ENCODE data around the gene TRIM60.
"Not testable (repeated sequence)": the region's sequence is repeated elsewhere in the genome, so short reads cannot be mapped to it uniquely, and the experiment has no call there.

TRIM60 gene

GRCh38 chr4:165031436-165032211 lies at the start of gene TRIM60:
Gene TRIM60 (plus strand): TSS chr4:165031999. CDS start chr4:165040073, 8,074 bp downstream.
- Mint-ChIP-seq H3K4me1 (no peaks in the 10 kb centered on the region), H3K27ac (no peak within 1 kb of the TSS), H3K4me3 (no peak within 1 kb of the TSS), H3K36me3 (ENCODE audit: low read depth) (no peaks in the 10 kb centered on the region), H3K27me3 (no peaks in the 10 kb centered on the region), H3K9me3 (no peaks in the 10 kb centered on the region)
- DNase-seq = no peak
- no peak for ATAC-seq

- H3K27me3 Mint-ChIP-seq = peaks cover 3% of the 10 kb centered on the region
- H3K4me3 Mint-ChIP-seq = no peak overlapping the region
- no peak for ATAC-seq
- DNase-seq = no peak
- H3K4me1 Mint-ChIP-seq = no peaks in the 10 kb centered on the region
- no peaks in the 10 kb centered on the region for H3K9me3 Mint-ChIP-seq
- H3K36me3 Mint-ChIP-seq (ENCODE audit: low read depth) = no peaks in the 10 kb centered on the region
- H3K27ac Mint-ChIP-seq = no peak overlapping the region
Observed at GRCh38 chr4:164989471-164989870, 42.3 kb upstream of the TRIM60 start.

GRCh38 chr4:164990786-164991185 lies 41.0 kb upstream of the TRIM60 start:
- H3K36me3 Mint-ChIP-seq (ENCODE audit: low read depth); H3K27ac Mint-ChIP-seq; DNase-seq; H3K4me3 Mint-ChIP-seq; H3K27me3 Mint-ChIP-seq; ATAC-seq; H3K9me3 Mint-ChIP-seq; H3K4me1 Mint-ChIP-seq: not testable (repeated sequence)

GRCh38 chr4:164996123-164996522 lies 35.7 kb upstream of the TRIM60 start:
- not testable (repeated sequence) for H3K36me3 Mint-ChIP-seq (ENCODE audit: low read depth); H3K4me1 Mint-ChIP-seq; DNase-seq; H3K9me3 Mint-ChIP-seq; H3K27ac Mint-ChIP-seq; ATAC-seq; H3K4me3 Mint-ChIP-seq
- H3K27me3 Mint-ChIP-seq = peaks cover 15% of the 10 kb centered on the region

GRCh38 chr4:164997324-164997723 lies 34.5 kb upstream of the TRIM60 start:
- H3K27ac Mint-ChIP-seq = no peak overlapping the region
- no peaks in the 10 kb centered on the region for H3K9me3 Mint-ChIP-seq
- no peaks in the 10 kb centered on the region for H3K4me1 Mint-ChIP-seq
- no peak overlapping the region for H3K4me3 Mint-ChIP-seq
- no peaks in the 10 kb centered on the region for H3K36me3 Mint-ChIP-seq (ENCODE audit: low read depth)
- H3K27me3 Mint-ChIP-seq = peaks cover 12% of the 10 kb centered on the region
- no peak for ATAC-seq
- DNase-seq = no peak

GRCh38 chr4:164997941-164998340 lies 33.9 kb upstream of the TRIM60 start:
- Mint-ChIP-seq H3K4me1 (no peaks in the 10 kb centered on the region), H3K9me3 (no peaks in the 10 kb centered on the region), H3K36me3 (ENCODE audit: low read depth) (no peaks in the 10 kb centered on the region), H3K27ac (no peak overlapping the region), H3K4me3 (no peak overlapping the region), H3K27me3 (peaks cover 12% of the 10 kb centered on the region)
- ATAC-seq = no peak
- DNase-seq = no peak

- not testable (repeated sequence) for H3K4me3 Mint-ChIP-seq; DNase-seq; H3K27ac Mint-ChIP-seq; H3K4me1 Mint-ChIP-seq; H3K36me3 Mint-ChIP-seq (ENCODE audit: low read depth); H3K9me3 Mint-ChIP-seq; ATAC-seq
- peaks cover 12% of the 10 kb centered on the region for H3K27me3 Mint-ChIP-seq
Observed at GRCh38 chr4:164998526-164999080, 33.2 kb upstream of the TRIM60 start.

- not testable (repeated sequence) for ATAC-seq; H3K27ac Mint-ChIP-seq; H3K36me3 Mint-ChIP-seq (ENCODE audit: low read depth); H3K9me3 Mint-ChIP-seq; H3K4me3 Mint-ChIP-seq; DNase-seq; H3K4me1 Mint-ChIP-seq
- peaks cover 15% of the 10 kb centered on the region for H3K27me3 Mint-ChIP-seq
Observed at GRCh38 chr4:165001957-165002356, 29.8 kb upstream of the TRIM60 start.

- no peak overlapping the region for H3K4me3 Mint-ChIP-seq
- H3K27me3 Mint-ChIP-seq = peaks cover 6% of the 10 kb centered on the region
- no peaks in the 10 kb centered on the region for H3K9me3 Mint-ChIP-seq
- no peak overlapping the region for H3K27ac Mint-ChIP-seq
- H3K4me1 Mint-ChIP-seq = peaks cover 10% of the 10 kb centered on the region
- ATAC-seq = no peak
- no peak for DNase-seq
- H3K36me3 Mint-ChIP-seq (ENCODE audit: low read depth) = no peaks in the 10 kb centered on the region
Observed at GRCh38 chr4:165005352-165005925, 26.4 kb upstream of the TRIM60 start.

GRCh38 chr4:165006456-165006855 lies 25.3 kb upstream of the TRIM60 start:
- no peak for ATAC-seq
- Mint-ChIP-seq H3K36me3 (ENCODE audit: low read depth) (no peaks in the 10 kb centered on the region), H3K4me1 (peaks cover 10% of the 10 kb centered on the region)

GRCh38 chr4:165006886-165007285 lies 24.9 kb upstream of the TRIM60 start:
- Mint-ChIP-seq H3K27me3 (peaks cover 11% of the 10 kb centered on the region), H3K27ac (no peak overlapping the region), H3K4me3 (no peak overlapping the region), H3K4me1 (peaks cover 10% of the 10 kb centered on the region), H3K36me3 (ENCODE audit: low read depth) (no peaks in the 10 kb centered on the region), H3K9me3 (no peaks in the 10 kb centered on the region)
- DNase-seq (no peak), ATAC-seq (no peak)

More at GRCh38 chr4:165006456-165006855, 25.3 kb upstream of the TRIM60 start:
- no peak for DNase-seq
- Mint-ChIP-seq H3K27me3 (peaks cover 9% of the 10 kb centered on the region), H3K4me3 (no peak overlapping the region), H3K27ac (no peak overlapping the region), H3K9me3 (no peaks in the 10 kb centered on the region)

GRCh38 chr4:165009493-165010227 lies 22.1 kb upstream of the TRIM60 start:
- Mint-ChIP-seq H3K27ac (peak overlapping the region; percentile 46), H3K36me3 (ENCODE audit: low read depth) (no peaks in the 10 kb centered on the region), H3K4me1 (peaks cover 10% of the 10 kb centered on the region), H3K27me3 (peaks cover 11% of the 10 kb centered on the region), H3K4me3 (no peak overlapping the region), H3K9me3 (no peaks in the 10 kb centered on the region)
- no peak for DNase-seq
- peak; percentile 91 for ATAC-seq

- no peak overlapping the region for H3K4me3 Mint-ChIP-seq
- peaks cover 10% of the 10 kb centered on the region for H3K4me1 Mint-ChIP-seq
- no peak overlapping the region for H3K27ac Mint-ChIP-seq
- ATAC-seq = no peak
- DNase-seq = no peak
- no peaks in the 10 kb centered on the region for H3K9me3 Mint-ChIP-seq
- peaks cover 8% of the 10 kb centered on the region for H3K27me3 Mint-ChIP-seq
- no peaks in the 10 kb centered on the region for H3K36me3 Mint-ChIP-seq (ENCODE audit: low read depth)
Observed at GRCh38 chr4:165010487-165010886, 21.3 kb upstream of the TRIM60 start.

GRCh38 chr4:165010991-165011390 lies 20.8 kb upstream of the TRIM60 start:
- Mint-ChIP-seq H3K36me3 (ENCODE audit: low read depth) (no peaks in the 10 kb centered on the region), H3K4me1 (peaks cover 10% of the 10 kb centered on the region), H3K4me3 (no peak overlapping the region), H3K27me3 (peaks cover 8% of the 10 kb centered on the region), H3K9me3 (no peaks in the 10 kb centered on the region), H3K27ac (no peak overlapping the region)
- DNase-seq = no peak
- ATAC-seq = no peak

GRCh38 chr4:165011403-165011802 lies 20.4 kb upstream of the TRIM60 start:
- DNase-seq (no peak), ATAC-seq (no peak)
- Mint-ChIP-seq H3K27ac (no peak overlapping the region), H3K9me3 (no peaks in the 10 kb centered on the region), H3K4me1 (peaks cover 10% of the 10 kb centered on the region), H3K27me3 (peaks cover 8% of the 10 kb centered on the region), H3K4me3 (no peak overlapping the region), H3K36me3 (ENCODE audit: low read depth) (no peaks in the 10 kb centered on the region)
